ENCODE measurements around the gene CDH8.

DNA sequence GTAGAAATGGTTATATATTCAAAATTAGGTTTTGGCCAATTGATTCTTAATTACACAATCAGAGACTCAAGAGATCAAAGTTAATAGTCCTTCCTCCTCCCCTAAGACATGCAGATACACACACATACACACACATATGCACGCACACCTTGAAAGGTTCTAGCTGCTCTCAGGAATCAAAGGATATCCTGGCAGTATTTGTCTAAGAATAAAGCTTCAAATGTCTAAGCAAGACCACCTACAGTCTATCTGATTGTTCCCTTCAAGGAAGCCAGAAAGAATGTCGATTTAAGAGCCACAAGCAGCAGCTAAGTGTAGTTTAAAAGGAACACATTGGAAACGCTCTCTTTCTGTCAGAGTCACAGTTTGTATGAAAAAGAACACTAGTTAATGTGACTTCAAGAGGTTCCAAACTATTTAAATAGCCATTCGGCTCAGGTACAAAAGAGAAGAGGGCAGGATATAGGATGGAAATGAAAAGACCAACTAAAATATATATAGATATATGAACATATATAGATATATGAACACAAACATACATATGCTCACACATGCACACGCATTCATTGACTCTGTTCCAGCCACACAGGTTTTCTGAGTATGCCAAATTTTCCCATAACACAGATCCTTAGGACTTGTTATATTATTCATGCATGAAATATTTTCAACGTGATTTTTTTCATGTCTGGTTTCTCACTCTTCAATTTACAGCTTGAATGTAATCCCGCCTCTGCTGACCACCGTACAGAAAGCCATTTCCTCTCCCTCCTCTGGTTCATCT is 79.0 kb downstream of the CDH8 start:
- TF ChIP-seq POLR2AphosphoS5 (IDR thresholded peaks at IDR 0.05; ENCODE audit: low read depth) = no peak
- TF ChIP-seq, protein P1, sequence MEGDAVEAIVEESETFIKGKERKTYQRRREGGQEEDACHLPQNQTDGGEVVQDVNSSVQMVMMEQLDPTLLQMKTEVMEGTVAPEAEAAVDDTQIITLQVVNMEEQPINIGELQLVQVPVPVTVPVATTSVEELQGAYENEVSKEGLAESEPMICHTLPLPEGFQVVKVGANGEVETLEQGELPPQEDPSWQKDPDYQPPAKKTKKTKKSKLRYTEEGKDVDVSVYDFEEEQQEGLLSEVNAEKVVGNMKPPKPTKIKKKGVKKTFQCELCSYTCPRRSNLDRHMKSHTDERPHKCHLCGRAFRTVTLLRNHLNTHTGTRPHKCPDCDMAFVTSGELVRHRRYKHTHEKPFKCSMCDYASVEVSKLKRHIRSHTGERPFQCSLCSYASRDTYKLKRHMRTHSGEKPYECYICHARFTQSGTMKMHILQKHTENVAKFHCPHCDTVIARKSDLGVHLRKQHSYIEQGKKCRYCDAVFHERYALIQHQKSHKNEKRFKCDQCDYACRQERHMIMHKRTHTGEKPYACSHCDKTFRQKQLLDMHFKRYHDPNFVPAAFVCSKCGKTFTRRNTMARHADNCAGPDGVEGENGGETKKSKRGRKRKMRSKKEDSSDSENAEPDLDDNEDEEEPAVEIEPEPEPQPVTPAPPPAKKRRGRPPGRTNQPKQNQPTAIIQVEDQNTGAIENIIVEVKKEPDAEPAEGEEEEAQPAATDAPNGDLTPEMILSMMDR (IDR thresholded peaks at IDR 0.05; ENCODE audit: insufficient read depth, low read length) = no peak
- TF ChIP-seq GABPA (IDR thresholded peaks at IDR 0.05; ENCODE audit: low read depth) = no peak
- TF ChIP-seq, protein P2, sequence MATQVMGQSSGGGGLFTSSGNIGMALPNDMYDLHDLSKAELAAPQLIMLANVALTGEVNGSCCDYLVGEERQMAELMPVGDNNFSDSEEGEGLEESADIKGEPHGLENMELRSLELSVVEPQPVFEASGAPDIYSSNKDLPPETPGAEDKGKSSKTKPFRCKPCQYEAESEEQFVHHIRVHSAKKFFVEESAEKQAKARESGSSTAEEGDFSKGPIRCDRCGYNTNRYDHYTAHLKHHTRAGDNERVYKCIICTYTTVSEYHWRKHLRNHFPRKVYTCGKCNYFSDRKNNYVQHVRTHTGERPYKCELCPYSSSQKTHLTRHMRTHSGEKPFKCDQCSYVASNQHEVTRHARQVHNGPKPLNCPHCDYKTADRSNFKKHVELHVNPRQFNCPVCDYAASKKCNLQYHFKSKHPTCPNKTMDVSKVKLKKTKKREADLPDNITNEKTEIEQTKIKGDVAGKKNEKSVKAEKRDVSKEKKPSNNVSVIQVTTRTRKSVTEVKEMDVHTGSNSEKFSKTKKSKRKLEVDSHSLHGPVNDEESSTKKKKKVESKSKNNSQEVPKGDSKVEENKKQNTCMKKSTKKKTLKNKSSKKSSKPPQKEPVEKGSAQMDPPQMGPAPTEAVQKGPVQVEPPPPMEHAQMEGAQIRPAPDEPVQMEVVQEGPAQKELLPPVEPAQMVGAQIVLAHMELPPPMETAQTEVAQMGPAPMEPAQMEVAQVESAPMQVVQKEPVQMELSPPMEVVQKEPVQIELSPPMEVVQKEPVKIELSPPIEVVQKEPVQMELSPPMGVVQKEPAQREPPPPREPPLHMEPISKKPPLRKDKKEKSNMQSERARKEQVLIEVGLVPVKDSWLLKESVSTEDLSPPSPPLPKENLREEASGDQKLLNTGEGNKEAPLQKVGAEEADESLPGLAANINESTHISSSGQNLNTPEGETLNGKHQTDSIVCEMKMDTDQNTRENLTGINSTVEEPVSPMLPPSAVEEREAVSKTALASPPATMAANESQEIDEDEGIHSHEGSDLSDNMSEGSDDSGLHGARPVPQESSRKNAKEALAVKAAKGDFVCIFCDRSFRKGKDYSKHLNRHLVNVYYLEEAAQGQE (IDR thresholded peaks at IDR 0.05; ENCODE audit: insufficient replicate concordance, low read depth) = no peak

Data from HL-60 (cell line).